ENCODE measurements around the gene IFNL4. TPM values are rescaled to one million over a fixed set of nuclear protein-coding genes. Genes with fewer than 3 reads are reported as not detected.
"Not testable (repeated sequence)": the region's sequence is repeated elsewhere in the genome, so short reads cannot be mapped to it uniquely, and the experiment has no call there.

The IFNL4 gene
- total RNA-seq, 1 experiment from 2014 or later: not detected

DNA sequence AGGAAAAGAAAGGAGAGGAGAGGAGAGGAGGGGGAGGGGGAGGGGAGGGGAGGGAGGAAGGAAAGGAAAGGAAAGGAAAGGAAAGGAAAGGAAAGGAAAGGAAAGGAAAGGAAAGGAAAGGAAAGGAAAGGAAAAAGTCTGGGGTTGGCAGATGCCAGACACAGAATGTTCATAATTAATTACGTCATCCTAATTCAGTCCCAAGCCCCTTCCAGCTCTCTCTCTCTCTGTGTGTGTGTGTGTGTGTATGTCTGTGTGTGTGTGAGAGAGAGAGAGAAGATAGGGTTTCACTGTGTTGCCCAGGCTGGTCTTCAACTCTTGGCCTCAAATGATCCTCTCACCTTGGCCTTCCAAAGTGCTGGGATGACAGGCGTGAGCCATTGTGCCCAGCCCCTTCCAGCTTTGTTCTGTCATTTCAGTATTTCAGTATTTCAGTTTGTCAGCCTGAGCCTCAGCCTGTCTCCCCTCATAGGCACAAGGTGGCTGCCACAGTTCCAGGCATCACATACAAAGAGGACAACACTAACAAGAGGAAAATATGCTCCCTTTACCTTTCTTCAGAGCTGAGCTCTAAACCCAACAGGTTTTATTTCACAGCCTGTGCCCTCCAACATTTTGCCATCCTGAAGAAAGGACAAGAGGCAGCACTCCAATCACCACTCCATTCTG, 18.4 kb downstream of the IFNL4 start:
- Mint-ChIP-seq H3K27me3 (ENCODE audit: insufficient read depth, unreplicated experiment) (no peaks in the 10 kb centered on the region), H3K4me3 (ENCODE audit: unreplicated experiment) (no peak overlapping the region), H3K36me3 (ENCODE audit: insufficient read depth, unreplicated experiment) (no peaks in the 10 kb centered on the region), H3K9me3 (ENCODE audit: unreplicated experiment) (no peaks in the 10 kb centered on the region), H3K4me1 (ENCODE audit: low read depth, unreplicated experiment) (no peaks in the 10 kb centered on the region), H3K27ac (ENCODE audit: unreplicated experiment) (no peak overlapping the region)
- Histone ChIP-seq H3K9me3 (no peaks in the 10 kb centered on the region), H3K36me3 (ENCODE audit: control insufficient read depth, insufficient read depth, low read length) (no peaks in the 10 kb centered on the region), H3K4me1 (no peaks in the 10 kb centered on the region), H3K4me3 (ENCODE audit: low read depth, low read length) (no peak overlapping the region), H3K27me3 (replicated peaks; ENCODE audit: control insufficient read depth, insufficient read depth, low read length) (no peaks in the 10 kb centered on the region)
- POLR2A ChIA-PET: no interaction called here
- intact Hi-C loops (cut with micrococcal nuclease; ENCODE audit: unreplicated experiment): no loop called here
- TF ChIP-seq, protein P1, sequence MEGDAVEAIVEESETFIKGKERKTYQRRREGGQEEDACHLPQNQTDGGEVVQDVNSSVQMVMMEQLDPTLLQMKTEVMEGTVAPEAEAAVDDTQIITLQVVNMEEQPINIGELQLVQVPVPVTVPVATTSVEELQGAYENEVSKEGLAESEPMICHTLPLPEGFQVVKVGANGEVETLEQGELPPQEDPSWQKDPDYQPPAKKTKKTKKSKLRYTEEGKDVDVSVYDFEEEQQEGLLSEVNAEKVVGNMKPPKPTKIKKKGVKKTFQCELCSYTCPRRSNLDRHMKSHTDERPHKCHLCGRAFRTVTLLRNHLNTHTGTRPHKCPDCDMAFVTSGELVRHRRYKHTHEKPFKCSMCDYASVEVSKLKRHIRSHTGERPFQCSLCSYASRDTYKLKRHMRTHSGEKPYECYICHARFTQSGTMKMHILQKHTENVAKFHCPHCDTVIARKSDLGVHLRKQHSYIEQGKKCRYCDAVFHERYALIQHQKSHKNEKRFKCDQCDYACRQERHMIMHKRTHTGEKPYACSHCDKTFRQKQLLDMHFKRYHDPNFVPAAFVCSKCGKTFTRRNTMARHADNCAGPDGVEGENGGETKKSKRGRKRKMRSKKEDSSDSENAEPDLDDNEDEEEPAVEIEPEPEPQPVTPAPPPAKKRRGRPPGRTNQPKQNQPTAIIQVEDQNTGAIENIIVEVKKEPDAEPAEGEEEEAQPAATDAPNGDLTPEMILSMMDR (IDR thresholded peaks at IDR 0.05; ENCODE audit: insufficient read depth in 1 of 2, low read depth in 1 of 2, low read length in 1 of 2, severe bottlenecking in 1 of 2, unreplicated experiment in 1 of 2): no peak
- BruUV-seq (replicated peaks): no TSS peak
- CTCF ChIA-PET: no interaction called here
- no peak for DNase-seq

DNA sequence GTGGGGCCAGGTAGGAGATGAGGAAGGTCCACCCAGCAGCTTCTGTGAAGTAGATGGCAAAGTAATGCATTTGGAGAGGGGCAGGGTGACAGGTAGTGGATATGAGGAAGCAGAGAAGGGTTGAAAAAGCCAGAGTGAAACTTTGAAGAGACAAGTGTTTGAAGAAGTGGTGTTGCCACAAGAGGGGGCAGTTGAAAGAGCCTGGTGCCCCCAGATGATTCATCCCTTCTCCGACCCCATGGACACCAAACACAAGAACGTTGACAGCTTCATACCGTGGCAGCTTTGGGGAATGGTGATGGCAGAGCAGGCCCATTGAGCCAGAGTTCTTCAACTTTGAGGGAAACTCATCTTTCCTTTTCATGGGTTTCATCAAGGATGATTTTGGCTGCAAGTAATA, 23.7 kb downstream of the IFNL4 start:
- H3K27me3 ChIP-seq (replicated peaks; ENCODE audit: control insufficient read depth, insufficient read depth, low read length): no peaks in the 10 kb centered on the region
- intact Hi-C loops (cut with micrococcal nuclease; ENCODE audit: unreplicated experiment): no loop called here
- Mint-ChIP-seq H3K4me1 (ENCODE audit: low read depth, unreplicated experiment) (peaks cover 7% of the 10 kb centered on the region), H3K4me3 (ENCODE audit: unreplicated experiment) (no peak overlapping the region), H3K27me3 (ENCODE audit: insufficient read depth, unreplicated experiment) (no peaks in the 10 kb centered on the region), H3K9me3 (ENCODE audit: unreplicated experiment) (no peaks in the 10 kb centered on the region), H3K36me3 (ENCODE audit: insufficient read depth, unreplicated experiment) (no peaks in the 10 kb centered on the region), H3K27ac (ENCODE audit: unreplicated experiment) (no peak overlapping the region)
- POLR2A ChIA-PET: no interaction called here
- no TSS peak for BruUV-seq (replicated peaks)
- DNase-seq: no peak
- no peaks in the 10 kb centered on the region for H3K36me3 ChIP-seq (ENCODE audit: control insufficient read depth, insufficient read depth, low read length)
- H3K9me3 ChIP-seq: no peaks in the 10 kb centered on the region
- H3K4me1 ChIP-seq: no peaks in the 10 kb centered on the region
- no peak overlapping the region for H3K4me3 ChIP-seq (ENCODE audit: low read depth, low read length)
- TF ChIP-seq, protein P1 (IDR thresholded peaks at IDR 0.05; ENCODE audit: insufficient read depth in 1 of 2, low read depth in 1 of 2, low read length in 1 of 2, severe bottlenecking in 1 of 2, unreplicated experiment in 1 of 2): peak; percentile 36 to 37
- CTCF ChIA-PET: interaction anchor here (0.9 kb wide), 1 partner anchor 103 kb away, joined by 3 read pairs; no protein-coding TSS in a partner anchor

DNA sequence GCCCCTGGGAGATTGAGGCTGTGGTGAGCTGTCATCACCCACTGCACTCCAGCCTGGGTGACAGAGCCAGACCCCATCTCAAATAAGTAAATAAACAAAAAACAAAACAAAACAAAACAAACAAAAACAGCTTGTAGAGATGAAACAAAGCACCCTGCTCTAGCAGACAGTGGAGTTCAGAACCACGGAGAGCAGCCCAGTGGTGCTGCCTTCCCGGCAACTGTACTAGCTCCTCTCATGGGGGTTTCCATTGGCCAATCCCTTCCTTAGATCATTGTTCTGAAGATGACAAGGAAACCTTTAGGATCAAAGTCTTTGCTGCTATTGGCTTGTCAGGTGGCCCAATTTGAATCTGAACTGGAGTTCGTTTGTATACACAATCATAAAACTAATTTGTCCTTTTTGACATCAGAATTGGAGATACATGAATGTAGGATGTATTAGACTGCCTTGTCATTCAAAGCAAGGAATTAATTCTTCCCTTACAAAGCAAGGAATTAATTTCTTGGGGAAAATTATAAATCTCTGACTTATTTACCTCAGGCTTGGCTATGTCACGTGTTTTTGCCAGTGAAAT, 24.9 kb downstream of the IFNL4 start:
- intact Hi-C loops (cut with micrococcal nuclease; ENCODE audit: unreplicated experiment): no loop called here
- H3K4me1 ChIP-seq: no peaks in the 10 kb centered on the region
- no peak overlapping the region for H3K4me3 ChIP-seq (ENCODE audit: low read depth, low read length)
- no peaks in the 10 kb centered on the region for H3K27me3 ChIP-seq (replicated peaks; ENCODE audit: control insufficient read depth, insufficient read depth, low read length)
- no peaks in the 10 kb centered on the region for H3K9me3 ChIP-seq
- H3K27me3 Mint-ChIP-seq (ENCODE audit: insufficient read depth, unreplicated experiment): no peaks in the 10 kb centered on the region
- no peak overlapping the region for H3K27ac Mint-ChIP-seq (ENCODE audit: unreplicated experiment)
- BruUV-seq (replicated peaks): no TSS peak
- CTCF ChIA-PET: interaction anchor here (0.8 to 0.9 kb wide), 2 partner anchors 19 to 212 kb away, joined by 3 read pairs; partner anchors contain the start of gene RPS16
- H3K4me3 Mint-ChIP-seq (ENCODE audit: unreplicated experiment): no peak overlapping the region
- peak in 1 of 2 experiments; percentile 70 for DNase-seq
- H3K36me3 Mint-ChIP-seq (ENCODE audit: insufficient read depth, unreplicated experiment): no peaks in the 10 kb centered on the region
- H3K36me3 ChIP-seq (ENCODE audit: control insufficient read depth, insufficient read depth, low read length): no peaks in the 10 kb centered on the region
- TF ChIP-seq, protein P1 (IDR thresholded peaks at IDR 0.05; ENCODE audit: insufficient read depth in 1 of 2, low read depth in 1 of 2, low read length in 1 of 2, severe bottlenecking in 1 of 2, unreplicated experiment in 1 of 2): no peak
- H3K9me3 Mint-ChIP-seq (ENCODE audit: unreplicated experiment): no peaks in the 10 kb centered on the region
- POLR2A ChIA-PET: interaction anchor here (0.7 kb wide), 1 partner anchor 84 kb away, joined by 3 read pairs; no protein-coding TSS in a partner anchor
- H3K4me1 Mint-ChIP-seq (ENCODE audit: low read depth, unreplicated experiment): peaks cover 7% of the 10 kb centered on the region

DNA sequence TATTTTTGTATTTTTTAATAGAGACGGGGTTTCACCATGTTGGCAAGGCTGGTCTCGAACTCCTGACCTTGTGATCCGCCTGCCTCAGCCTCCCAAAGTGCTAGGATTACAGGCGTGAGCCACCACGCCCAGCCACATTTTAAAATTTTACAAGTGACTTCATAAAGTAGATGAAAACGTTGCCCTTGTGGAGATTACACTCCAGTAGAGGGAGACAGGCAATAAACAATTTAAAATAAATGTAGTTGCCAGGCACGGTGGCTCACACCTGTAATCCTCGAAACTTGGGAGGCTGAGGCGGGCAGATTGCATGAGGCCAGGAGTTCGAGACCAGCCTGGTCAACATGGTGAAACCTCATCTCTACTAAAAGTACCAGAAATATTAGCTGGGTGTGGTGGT, 29.5 kb downstream of the IFNL4 start:
- H3K9me3 Mint-ChIP-seq (ENCODE audit: unreplicated experiment): peaks cover 13% of the 10 kb centered on the region

More for the DNA sequence above, 29.5 kb downstream of the IFNL4 start:
- H3K36me3 Mint-ChIP-seq (ENCODE audit: insufficient read depth, unreplicated experiment); CTCF ChIA-PET; H3K27me3 Mint-ChIP-seq (ENCODE audit: insufficient read depth, unreplicated experiment); H3K4me1 Mint-ChIP-seq (ENCODE audit: low read depth, unreplicated experiment); H3K4me3 Mint-ChIP-seq (ENCODE audit: unreplicated experiment); H3K4me1 ChIP-seq; POLR2A ChIA-PET; intact Hi-C loops (cut with micrococcal nuclease; ENCODE audit: unreplicated experiment); H3K27me3 ChIP-seq (replicated peaks; ENCODE audit: control insufficient read depth, insufficient read depth, low read length); H3K27ac Mint-ChIP-seq (ENCODE audit: unreplicated experiment); H3K36me3 ChIP-seq (ENCODE audit: control insufficient read depth, insufficient read depth, low read length); BruUV-seq (replicated peaks); H3K4me3 ChIP-seq (ENCODE audit: low read depth, low read length); DNase-seq: not testable (repeated sequence)
- H3K9me3 ChIP-seq: peaks cover 11% of the 10 kb centered on the region
